Activated naive CD4-positive, alpha-beta T cell treated with anti-CD3 and anti-CD28 coated beads, Interleukin-2, amount 50 U/mL, for 72 hours (primary cell): ENCODE measurements around the gene BNIP2. TPM values are rescaled to one million over a fixed set of nuclear protein-coding genes. Genes with fewer than 3 reads are reported as not detected.
"Not testable (repeated sequence)": the region's sequence is repeated elsewhere in the genome, so short reads cannot be mapped to it uniquely, and the experiment has no call there.

ENCODE experiments used
- ATAC-seq, 2 donors: fragments of 150-1000 bp; cut with Tn5 transposase; 2 replicates each; pipeline ENCODE4 v1.10.0; 2021; ENCODE audit warnings: mild to moderate bottlenecking in 2 of 2, moderate library complexity in 2 of 2
- DNase-seq, 2 donors: peaks; one replicate each; pipeline ENCODE4 v3.0.0; 2021 to 2022; ENCODE audit warnings: low spot score in 2 of 2
- H3K27ac Mint-ChIP-seq, 2 donors: one replicate each; pipeline ENCODE4 v1.8.0; 2022; ENCODE audit warnings: mild to moderate bottlenecking in 2 of 2, mixed read lengths in 2 of 2
- H3K36me3 Mint-ChIP-seq, 2 donors: one replicate each; pipeline ENCODE4 v1.8.0; 2022; ENCODE audit warnings: mixed read lengths in 2 of 2
- H3K9me3 Mint-ChIP-seq, 2 donors: one replicate each; pipeline ENCODE4 v1.8.0; 2022; ENCODE audit warnings: mixed read lengths in 2 of 2
- total RNA-seq, 2 donors: library from RNA; stranded (reverse); gene quantifications; one replicate each; pipeline ENCODE4 v1.2.3, GENCODE V29; 2022

Gene BNIP2
- total RNA-seq, 2 donors from 2014 or later: 44.2 to 49.1 TPM

- DNase-seq (peak; percentile 4 to 57), ATAC-seq (peak; percentile 18 to 35)
- Mint-ChIP-seq H3K36me3 (peaks cover 0 to 4% of the 10 kb centered on the region in 2 donors), H3K9me3 (peaks cover 0 to 3% of the 10 kb centered on the region in 2 donors), H3K27ac (peak overlapping the region in 1 of 2 donors; percentile 75)
These were observed 31.4 kb downstream of the BNIP2 start for GRCh38 chr15:59657635-59658125.

- peak; percentile 100 for ATAC-seq
- Mint-ChIP-seq H3K27ac (peak within 1 kb of the TSS in 1 of 2 donors; percentile 75), H3K36me3 (peaks cover 0 to 4% of the 10 kb centered on the region in 2 donors), H3K9me3 (peaks cover 0 to 6% of the 10 kb centered on the region in 2 donors)
- DNase-seq: peak; percentile 90 to 96
These were observed 32.1 kb downstream of the BNIP2 start, which contains the start of gene GTF2A2 for GRCh38 chr15:59656897-59657634. Gene GTF2A2, minus strand, starts transcription at chr15:59657515. Its CDS starts 5,238 bp downstream, at chr15:59652277.

GRCh38 chr15:59654046-59654445, 35.1 kb downstream of the BNIP2 start:
- ATAC-seq: no peak
- peaks cover 0 to 4% of the 10 kb centered on the region in 2 donors for H3K36me3 Mint-ChIP-seq
- no peak overlapping the region for H3K27ac Mint-ChIP-seq
- DNase-seq: no peak
- peaks cover 0 to 6% of the 10 kb centered on the region in 2 donors for H3K9me3 Mint-ChIP-seq

- Mint-ChIP-seq H3K36me3 (peaks cover 5 to 6% of the 10 kb centered on the region in 2 donors), H3K9me3 (peaks cover 0 to 6% of the 10 kb centered on the region in 2 donors), H3K27ac (no peak overlapping the region)
- ATAC-seq: no peak
- DNase-seq: no peak
These were observed 39.5 kb downstream of the BNIP2 start for GRCh38 chr15:59649603-59650002.

- Mint-ChIP-seq H3K27ac (peak overlapping the region in 1 of 2 donors; percentile 22), H3K36me3 (peaks cover 9 to 10% of the 10 kb centered on the region in 2 donors), H3K9me3 (no peaks in the 10 kb centered on the region)
- DNase-seq (no peak), ATAC-seq (no peak)
These were observed 42.0 kb downstream of the BNIP2 start for GRCh38 chr15:59647085-59647484.

GRCh38 chr15:59646277-59646676, 42.8 kb downstream of the BNIP2 start:
- Mint-ChIP-seq H3K27ac (no peak overlapping the region), H3K9me3 (no peaks in the 10 kb centered on the region), H3K36me3 (peaks cover 9 to 10% of the 10 kb centered on the region in 2 donors)
- ATAC-seq (no peak), DNase-seq (no peak)

GRCh38 chr15:59645812-59646211, 43.3 kb downstream of the BNIP2 start:
- not testable (repeated sequence) for H3K9me3 Mint-ChIP-seq, DNase-seq, ATAC-seq, H3K27ac Mint-ChIP-seq
- peaks cover 9 to 10% of the 10 kb centered on the region in 2 donors for H3K36me3 Mint-ChIP-seq

- DNase-seq (no peak), ATAC-seq (no peak)
- peak overlapping the region; percentile 39 to 53 for H3K27ac Mint-ChIP-seq
- no peaks in the 10 kb centered on the region for H3K9me3 Mint-ChIP-seq
- peaks cover 9 to 10% of the 10 kb centered on the region in 2 donors for H3K36me3 Mint-ChIP-seq
These were observed 44.4 kb downstream of the BNIP2 start for GRCh38 chr15:59644756-59645155.

- Mint-ChIP-seq H3K27ac (no peak overlapping the region), H3K36me3 (peaks cover 9 to 10% of the 10 kb centered on the region in 2 donors), H3K9me3 (no peaks in the 10 kb centered on the region)
- ATAC-seq: no peak
- no peak for DNase-seq
These were observed 46.8 kb downstream of the BNIP2 start for GRCh38 chr15:59642351-59642750.

- not testable (repeated sequence) for ATAC-seq, DNase-seq, H3K9me3 Mint-ChIP-seq, H3K36me3 Mint-ChIP-seq
- H3K27ac Mint-ChIP-seq: peak overlapping the region in 1 of 2 donors; percentile 17
These were observed 51.6 kb downstream of the BNIP2 start for GRCh38 chr15:59637507-59637906.

GRCh38 chr15:59636184-59636583, 52.9 kb downstream of the BNIP2 start:
- no peak for ATAC-seq
- Mint-ChIP-seq H3K36me3 (no peaks in the 10 kb centered on the region), H3K9me3 (no peaks in the 10 kb centered on the region), H3K27ac (no peak overlapping the region)
- no peak for DNase-seq

- no peak overlapping the region for H3K27ac Mint-ChIP-seq
- ATAC-seq (no peak), DNase-seq (no peak)
- H3K9me3 Mint-ChIP-seq: no peaks in the 10 kb centered on the region
- no peaks in the 10 kb centered on the region for H3K36me3 Mint-ChIP-seq
These were observed 56.4 kb downstream of the BNIP2 start for GRCh38 chr15:59632714-59633113.

- H3K27ac Mint-ChIP-seq: no peak overlapping the region
- peak in 1 of 2 donors; percentile 63 for DNase-seq
- peak; percentile 79 to 100 for ATAC-seq
- no peaks in the 10 kb centered on the region for H3K9me3 Mint-ChIP-seq
- H3K36me3 Mint-ChIP-seq: no peaks in the 10 kb centered on the region
These were observed 66.8 kb downstream of the BNIP2 start for GRCh38 chr15:59622289-59622688.

- peaks cover 7 to 13% of the 10 kb centered on the region in 2 donors for H3K9me3 Mint-ChIP-seq
- H3K27ac Mint-ChIP-seq: no peak overlapping the region
- H3K36me3 Mint-ChIP-seq: peaks cover 8 to 19% of the 10 kb centered on the region in 2 donors
- DNase-seq (no peak), ATAC-seq (no peak)
These were observed 70.7 kb downstream of the BNIP2 start for GRCh38 chr15:59618406-59618805.

GRCh38 chr15:59616379-59616778, 72.7 kb downstream of the BNIP2 start:
- H3K27ac Mint-ChIP-seq: no peak overlapping the region
- H3K9me3 Mint-ChIP-seq: peaks cover 7 to 17% of the 10 kb centered on the region in 2 donors
- peaks cover 8 to 21% of the 10 kb centered on the region in 2 donors for H3K36me3 Mint-ChIP-seq
- ATAC-seq: no peak
- no peak for DNase-seq

GRCh38 chr15:59615661-59616060, 73.5 kb downstream of the BNIP2 start:
- peaks cover 8 to 24% of the 10 kb centered on the region in 2 donors for H3K36me3 Mint-ChIP-seq
- H3K27ac Mint-ChIP-seq: no peak overlapping the region
- peaks cover 7 to 21% of the 10 kb centered on the region in 2 donors for H3K9me3 Mint-ChIP-seq
- DNase-seq (no peak), ATAC-seq (no peak)

GRCh38 chr15:59614153-59614552, 75.0 kb downstream of the BNIP2 start:
- H3K36me3 Mint-ChIP-seq: peaks cover 8 to 24% of the 10 kb centered on the region in 2 donors
- H3K27ac Mint-ChIP-seq: no peak overlapping the region
- DNase-seq (no peak), ATAC-seq (no peak)
- peaks cover 7 to 26% of the 10 kb centered on the region in 2 donors for H3K9me3 Mint-ChIP-seq
